ENCODE measurements around the gene LRP6. TPM values are rescaled to one million over a fixed set of nuclear protein-coding genes. Genes with fewer than 3 reads are reported as not detected.

Gene LRP6
- polyA plus RNA-seq, 1 experiment, result 18.4 TPM

DNA sequence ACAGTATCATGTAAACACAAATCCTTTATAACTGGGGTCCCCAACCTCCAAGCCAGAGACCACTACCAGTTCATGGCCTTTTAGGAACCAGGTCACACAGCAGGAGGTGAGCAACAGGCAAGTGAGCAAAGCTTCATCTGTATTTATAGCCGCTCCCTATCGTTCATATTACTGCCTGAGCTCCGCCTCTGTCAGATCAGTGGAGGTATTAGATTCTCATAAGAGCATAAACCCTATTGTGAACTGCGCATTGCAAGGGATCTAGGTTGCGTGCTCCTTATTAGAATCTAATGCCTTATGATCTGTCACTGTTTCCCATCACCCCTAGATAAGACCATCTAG, 49.9 kb downstream of the LRP6 start:
- TF ChIP-seq, protein P1, sequence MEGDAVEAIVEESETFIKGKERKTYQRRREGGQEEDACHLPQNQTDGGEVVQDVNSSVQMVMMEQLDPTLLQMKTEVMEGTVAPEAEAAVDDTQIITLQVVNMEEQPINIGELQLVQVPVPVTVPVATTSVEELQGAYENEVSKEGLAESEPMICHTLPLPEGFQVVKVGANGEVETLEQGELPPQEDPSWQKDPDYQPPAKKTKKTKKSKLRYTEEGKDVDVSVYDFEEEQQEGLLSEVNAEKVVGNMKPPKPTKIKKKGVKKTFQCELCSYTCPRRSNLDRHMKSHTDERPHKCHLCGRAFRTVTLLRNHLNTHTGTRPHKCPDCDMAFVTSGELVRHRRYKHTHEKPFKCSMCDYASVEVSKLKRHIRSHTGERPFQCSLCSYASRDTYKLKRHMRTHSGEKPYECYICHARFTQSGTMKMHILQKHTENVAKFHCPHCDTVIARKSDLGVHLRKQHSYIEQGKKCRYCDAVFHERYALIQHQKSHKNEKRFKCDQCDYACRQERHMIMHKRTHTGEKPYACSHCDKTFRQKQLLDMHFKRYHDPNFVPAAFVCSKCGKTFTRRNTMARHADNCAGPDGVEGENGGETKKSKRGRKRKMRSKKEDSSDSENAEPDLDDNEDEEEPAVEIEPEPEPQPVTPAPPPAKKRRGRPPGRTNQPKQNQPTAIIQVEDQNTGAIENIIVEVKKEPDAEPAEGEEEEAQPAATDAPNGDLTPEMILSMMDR (IDR thresholded peaks at IDR 0.05; ENCODE audit: low read depth, low read length), result no peak
- ChIA-PET POLR2A (interaction anchor here (0.8 kb wide), 1 partner anchor 50 kb away, joined by 6 read pairs; the partner anchor contains the start of gene LRP6), CTCF (no interaction called here)
- DNase-seq (ENCODE audit: low read depth, low spot score), result no peak
- Histone ChIP-seq H3K4me3 (ENCODE audit: low read depth, low read length) (no peak overlapping the region), H3K27ac (ENCODE audit: low read depth, low read length) (no peak overlapping the region), H3K27me3 (ENCODE audit: control insufficient read depth, insufficient read depth, low read length) (no peaks in the 10 kb centered on the region), H3K9me3 (ENCODE audit: control insufficient read depth, insufficient read depth, low read length) (no peaks in the 10 kb centered on the region; the same call in 1 of the 2 replicates)

DNA sequence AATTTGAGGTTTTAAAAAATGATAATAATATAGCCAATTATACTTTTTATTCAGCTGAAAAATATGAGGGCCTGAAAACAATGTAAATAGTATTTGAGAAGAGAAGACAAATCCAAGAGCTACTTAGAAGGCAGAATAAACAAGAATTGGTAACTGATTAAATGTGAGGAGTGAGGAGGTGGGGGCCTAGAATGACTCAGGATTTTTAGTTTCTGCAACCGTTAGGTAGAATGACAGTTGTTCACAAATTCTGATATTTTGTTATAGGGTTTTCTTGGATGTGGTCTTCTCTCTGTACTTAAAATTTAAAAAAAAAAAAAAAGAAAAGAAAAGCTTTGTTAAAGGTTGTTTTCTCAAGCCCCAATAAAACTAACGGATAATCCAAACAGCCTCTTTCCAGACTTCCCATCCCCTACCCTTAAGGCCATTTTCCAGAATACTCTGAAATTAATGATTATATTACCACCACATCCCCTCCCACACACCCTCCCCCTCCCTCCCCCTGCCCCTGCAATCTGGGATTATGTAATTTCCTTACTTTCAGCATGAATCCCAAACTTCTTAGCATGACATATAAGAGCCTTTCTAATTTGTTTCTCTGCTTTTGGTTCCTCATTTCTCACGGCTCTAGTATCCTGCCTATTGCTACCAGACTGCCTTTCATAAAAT, 50.4 kb downstream of the LRP6 start:
- Histone ChIP-seq H3K9me3 (ENCODE audit: control insufficient read depth, insufficient read depth, low read length) (no peaks in the 10 kb centered on the region; the same call in 1 of the 2 replicates), H3K4me3 (ENCODE audit: low read depth, low read length) (no peak overlapping the region), H3K27me3 (ENCODE audit: control insufficient read depth, insufficient read depth, low read length) (no peaks in the 10 kb centered on the region), H3K27ac (ENCODE audit: low read depth, low read length) (no peak overlapping the region)
- TF ChIP-seq, protein P1 (IDR thresholded peaks at IDR 0.05; ENCODE audit: low read depth, low read length), result no peak
- no peak for DNase-seq (ENCODE audit: low read depth, low spot score)
- POLR2A ChIA-PET, result interaction anchor here (0.8 kb wide), 1 partner anchor 50 kb away, joined by 6 read pairs; the partner anchor contains the start of gene LRP6
- CTCF ChIA-PET, result interaction anchor here (0.5 kb wide), 1 partner anchor 179 kb away, joined by 4 read pairs; no protein-coding TSS in a partner anchor

DNA sequence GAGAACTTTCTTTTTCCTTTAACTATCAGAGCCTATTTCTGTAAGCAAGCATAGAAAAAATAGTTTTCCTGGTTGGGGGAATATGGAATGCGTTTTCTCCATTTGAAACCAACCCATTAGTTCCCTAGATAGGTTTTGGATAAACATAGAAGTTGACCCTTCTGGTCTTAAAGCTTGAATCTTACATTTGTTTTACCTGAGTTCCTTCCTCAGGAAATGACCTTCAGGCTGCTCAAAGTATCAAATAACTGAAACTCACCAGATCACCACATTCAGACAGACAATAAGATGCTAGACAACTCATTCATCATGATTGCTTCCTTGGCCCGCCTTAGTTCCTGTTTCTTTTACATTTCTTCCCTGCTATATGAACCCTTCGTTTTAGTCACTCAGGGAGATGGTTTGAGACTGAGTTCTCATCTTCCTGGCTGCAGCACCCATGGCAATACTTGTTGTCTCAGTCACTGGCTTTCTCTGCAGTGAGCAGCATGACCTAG, 52.2 kb downstream of the LRP6 start:
- no peak for DNase-seq (ENCODE audit: low read depth, low spot score)
- TF ChIP-seq, protein P1 (IDR thresholded peaks at IDR 0.05; ENCODE audit: low read depth, low read length), result no peak
- H3K27me3 ChIP-seq (ENCODE audit: control insufficient read depth, insufficient read depth, low read length), result no peaks in the 10 kb centered on the region
- no peaks in the 10 kb centered on the region; the same call in 1 of the 2 replicates for H3K9me3 ChIP-seq (ENCODE audit: control insufficient read depth, insufficient read depth, low read length)
- ChIA-PET CTCF (interaction anchor here (1.1 kb wide), 1 partner anchor 12 kb away, joined by 3 read pairs; no protein-coding TSS in a partner anchor), POLR2A (interaction anchor here (1.3 kb wide), 1 partner anchor 52 kb away, joined by 6 read pairs; the partner anchor contains the start of gene LRP6)
- H3K27ac ChIP-seq (ENCODE audit: low read depth, low read length), result no peak overlapping the region
- H3K4me3 ChIP-seq (ENCODE audit: low read depth, low read length), result no peak overlapping the region

DNA sequence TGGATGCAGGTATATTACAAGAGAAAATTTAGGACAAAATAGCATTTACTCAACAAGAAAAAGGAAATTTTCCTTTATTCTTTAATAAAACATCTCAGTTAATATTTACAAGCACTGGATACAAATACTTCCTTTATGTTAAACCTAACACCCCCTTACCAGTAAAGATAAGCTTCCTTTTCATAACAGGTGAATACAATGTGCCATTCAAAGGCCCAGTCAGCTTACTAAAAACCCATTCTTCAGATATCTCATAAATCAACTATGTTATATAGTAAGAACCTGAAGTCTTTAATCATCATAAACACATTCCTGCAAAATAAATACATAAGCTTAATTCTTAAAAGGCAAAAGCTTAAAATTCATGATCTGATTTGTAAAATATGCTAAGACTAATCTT, 52.6 kb downstream of the LRP6 start:
- Histone ChIP-seq H3K4me3 (ENCODE audit: low read depth, low read length) (no peak overlapping the region), H3K27ac (ENCODE audit: low read depth, low read length) (no peak overlapping the region), H3K27me3 (ENCODE audit: control insufficient read depth, insufficient read depth, low read length) (no peaks in the 10 kb centered on the region), H3K9me3 (ENCODE audit: control insufficient read depth, insufficient read depth, low read length) (no peaks in the 10 kb centered on the region; the same call in 1 of the 2 replicates)
- ChIA-PET CTCF (interaction anchor here (0.6 to 1.1 kb wide), 2 partner anchors 11 to 113 kb away, joined by 3 read pairs; no protein-coding TSS in a partner anchor), POLR2A (interaction anchor here (1.3 kb wide), 1 partner anchor 53 kb away, joined by 6 read pairs; the partner anchor contains the start of gene LRP6)
- TF ChIP-seq, protein P1 (IDR thresholded peaks at IDR 0.05; ENCODE audit: low read depth, low read length), result no peak
- DNase-seq (ENCODE audit: low read depth, low spot score), result no peak

DNA sequence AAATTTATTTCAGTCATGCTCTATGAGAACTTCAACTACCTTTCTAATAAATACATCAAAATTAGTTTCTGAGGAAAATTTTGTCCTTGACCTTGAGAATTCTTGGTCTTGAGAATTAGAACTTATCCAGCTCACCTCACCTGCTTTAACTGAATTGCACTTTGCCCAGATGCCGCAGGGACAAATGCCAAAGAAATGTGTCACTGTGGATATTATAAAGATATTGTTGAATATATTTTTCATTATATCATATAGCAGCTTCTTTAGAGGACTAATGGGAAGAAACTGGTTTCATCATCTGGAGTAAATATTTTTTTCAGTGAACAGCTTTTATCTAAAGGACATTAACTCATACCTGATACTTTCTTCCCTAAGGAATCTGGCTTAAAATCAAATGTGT, 54.1 kb downstream of the LRP6 start:
- no peak overlapping the region for H3K4me3 ChIP-seq (ENCODE audit: low read depth, low read length)
- H3K9me3 ChIP-seq (ENCODE audit: control insufficient read depth, insufficient read depth, low read length), result no peaks in the 10 kb centered on the region
- TF ChIP-seq, protein P1 (IDR thresholded peaks at IDR 0.05; ENCODE audit: low read depth, low read length), result no peak
- ChIA-PET CTCF (no interaction called here), POLR2A (no interaction called here)
- H3K27ac ChIP-seq (ENCODE audit: low read depth, low read length), result no peak overlapping the region
- DNase-seq (ENCODE audit: low read depth, low spot score), result no peak
- no peaks in the 10 kb centered on the region for H3K27me3 ChIP-seq (ENCODE audit: control insufficient read depth, insufficient read depth, low read length)
